ENCODE data around the gene IMMP2L. TPM values are rescaled to one million over a fixed set of nuclear protein-coding genes. Genes with fewer than 3 reads are reported as not detected.

The IMMP2L gene
- total and polyA plus RNA-seq, 2 of the 13 experiments (the other 11 are each of a cell fraction or from before 2014, with no cell fraction given), result 7.8 to 16.9 TPM

DNA sequence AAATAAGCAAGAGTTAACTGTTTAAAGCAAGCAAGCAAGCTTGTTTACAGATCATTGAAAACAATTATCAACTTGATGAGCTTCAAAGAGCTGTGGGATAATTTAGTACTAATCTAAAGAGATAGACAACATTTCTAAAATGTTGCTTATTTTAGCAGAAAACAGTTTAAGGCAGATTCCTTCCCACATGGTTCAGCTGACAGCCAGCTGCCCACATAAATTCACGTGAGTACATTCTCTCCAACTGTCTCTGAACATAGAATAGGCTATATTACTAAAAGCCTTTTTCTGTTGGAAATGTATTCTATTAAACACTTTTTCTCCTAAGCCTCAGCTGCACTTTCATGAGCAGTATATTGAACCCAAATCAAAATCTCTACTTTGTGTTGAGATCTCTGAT is 297.3 kb downstream of the IMMP2L start:
- Histone ChIP-seq H2AFZ (ENCODE audit: low read length) (no peak overlapping the region), H3K79me2 (ENCODE audit: insufficient read depth, low read length) (no peaks in the 10 kb centered on the region), H3K36me3 (replicated peaks in 1 of 2; ENCODE audit: control insufficient read depth in 1 of 2, insufficient read depth in 2 of 2, low read length in 2 of 2) (no peaks in the 10 kb centered on the region), H3K27ac (ENCODE audit: extremely low read length, insufficient read depth, low read length) (no peak overlapping the region), H3K4me1 (ENCODE audit: insufficient read depth, low read length) (peaks cover 28% of the 10 kb centered on the region), H4K20me1 (ENCODE audit: insufficient read depth, low read length) (no peaks in the 10 kb centered on the region), H3K27me3 (ENCODE audit: control insufficient read depth in 1 of 2, insufficient read depth in 2 of 2, low read length in 2 of 2) (no peaks in the 10 kb centered on the region), H3K4me3 (replicated peaks in 1 of 3; ENCODE audit: insufficient read depth in 1 of 3, low read depth in 2 of 3, low read length in 3 of 3) (no peak overlapping the region), H3K9me3 (ENCODE audit: low read length) (no peaks in the 10 kb centered on the region), H3K9ac (ENCODE audit: insufficient read depth, low read depth, low read length) (no peak overlapping the region), H3K4me2 (ENCODE audit: low read depth, low read length) (no peak overlapping the region)
- FAIRE-seq (no peak), DNase-seq (ENCODE audit: low spot score) (no peak), ATAC-seq (no peak)
- BruUV-seq (replicated peaks), result no TSS peak
- WGBS (ENCODE audit: low lambda C conversion rate), result 87% methylated on average over 1 of the region's 1 CpG
- intact Hi-C loops (cut with micrococcal nuclease; ENCODE audit: unreplicated experiment), result loop anchor here (5.0 kb wide), 1 partner anchor 857 kb away; no protein-coding TSS in a partner anchor
- CTCF ChIA-PET (ENCODE audit: low intra/inter-chr PET ratio, low total read pairs), result no interaction called here
- no peak for TF ChIP-seq RFXANK (CRISPR knock-in tag; IDR thresholded peaks at IDR 0.05)
- TF ChIP-seq BHLHE40 (IDR thresholded peaks at IDR 0.05; ENCODE audit: low read length), result no peak
- no peak for TF ChIP-seq ZNF20 (CRISPR knock-in tag; IDR thresholded peaks at IDR 0.05)
- TF ChIP-seq, protein P1, sequence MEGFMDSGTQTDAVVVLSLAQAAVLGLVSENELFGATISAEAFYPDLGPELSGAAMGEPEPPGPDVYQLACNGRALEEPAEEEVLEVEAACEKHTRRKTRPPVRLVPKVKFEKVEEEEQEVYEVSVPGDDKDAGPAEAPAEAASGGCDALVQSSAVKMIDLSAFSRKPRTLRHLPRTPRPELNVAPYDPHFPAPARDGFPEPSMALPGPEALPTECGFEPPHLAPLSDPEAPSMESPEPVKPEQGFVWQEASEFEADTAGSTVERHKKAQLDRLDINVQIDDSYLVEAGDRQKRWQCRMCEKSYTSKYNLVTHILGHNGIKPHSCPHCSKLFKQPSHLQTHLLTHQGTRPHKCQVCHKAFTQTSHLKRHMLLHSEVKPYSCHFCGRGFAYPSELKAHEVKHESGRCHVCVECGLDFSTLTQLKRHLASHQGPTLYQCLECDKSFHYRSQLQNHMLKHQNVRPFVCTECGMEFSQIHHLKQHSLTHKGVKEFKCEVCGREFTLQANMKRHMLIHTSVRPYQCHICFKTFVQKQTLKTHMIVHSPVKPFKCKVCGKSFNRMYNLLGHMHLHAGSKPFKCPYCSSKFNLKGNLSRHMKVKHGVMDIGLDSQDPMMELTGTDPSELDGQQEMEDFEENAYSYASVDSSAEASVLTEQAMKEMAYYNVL (CRISPR knock-in tag; IDR thresholded peaks at IDR 0.05; ENCODE audit: borderline replicate concordance), result no peak
- TF ChIP-seq ARHGAP35 (CRISPR knock-in tag; IDR thresholded peaks at IDR 0.05; ENCODE audit: borderline replicate concordance), result no peak
- no peak for TF ChIP-seq DMAP1 (CRISPR knock-in tag; IDR thresholded peaks at IDR 0.05)
- no peak for TF ChIP-seq ZNF740 (CRISPR knock-in tag; IDR thresholded peaks at IDR 0.05)
- no peak for TF ChIP-seq HOXD1 (CRISPR knock-in tag; IDR thresholded peaks at IDR 0.05)
- no peak for TF ChIP-seq HNRNPH1 (optimal IDR thresholded peaks at IDR 0.05; ENCODE audit: low read depth, low read length)
- in situ Hi-C loops (cut with HindIII; ENCODE audit: extremely low pct_ligation_motif_present, low pct_unique_long_range_greater_than_20kb), result no loop called here
- POLR2A ChIA-PET, result no interaction called here

Data from HepG2 (cell line).